Neural progenitor cell (in vitro differentiated cells): Measurements from ENCODE around the gene TRIM36.

Experiments
- CTCF ChIP-seq: fragments of 200-600 bp; sonication (generic); IDR thresholded peaks from 2 replicates; pipeline ENCODE4 v1.5.1; 2017; ENCODE audit warnings: antibody characterized with exemption, mild to moderate bottlenecking
- EZH2 ChIP-seq: fragments of 200-600 bp; sonication (generic); IDR thresholded peaks from 2 replicates; pipeline ENCODE4 v1.6.1; 2017; ENCODE audit warnings: antibody characterized with exemption, mild to moderate bottlenecking, moderate library complexity

DNA sequence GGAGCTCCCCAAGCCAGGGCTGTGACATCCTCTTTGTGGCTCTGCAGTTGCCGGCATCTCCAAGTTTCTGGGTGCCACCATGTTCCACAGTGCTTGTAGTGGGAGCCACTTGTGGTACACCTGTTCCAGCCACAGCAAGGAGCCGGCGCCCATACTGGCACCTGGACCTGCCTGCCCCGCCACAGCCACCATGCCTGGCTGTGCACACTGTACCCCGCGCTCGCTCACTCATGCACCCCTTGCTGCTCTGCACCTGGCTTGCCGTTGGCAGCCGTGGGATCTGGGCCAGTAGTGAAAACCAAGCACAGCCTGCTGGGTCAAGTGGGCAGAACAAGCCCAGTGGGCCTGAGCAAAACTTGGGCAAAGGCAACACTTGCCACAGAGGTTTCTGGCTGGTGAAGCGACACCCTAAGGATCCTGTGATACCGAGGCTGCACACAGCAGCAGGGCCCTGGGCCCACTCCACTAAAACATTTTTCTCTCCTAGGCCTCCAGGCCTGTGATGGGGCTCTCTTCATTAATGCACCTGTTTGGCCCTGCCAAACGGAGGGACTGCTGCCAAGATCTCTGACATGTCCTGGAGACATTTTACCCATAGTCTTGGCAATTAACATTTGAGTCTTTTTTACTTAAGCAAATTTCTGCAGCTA is 2.8 kb downstream of the TRIM36 start:
- TF ChIP-seq CTCF (no peak), EZH2 (no peak)
